ENCODE data around the gene TMEM272. TPM values are rescaled to one million over a fixed set of nuclear protein-coding genes. Genes with fewer than 3 reads are reported as not detected.
A peak's percentile ranks its signal among the peaks of the same experiment; 100 is the strongest.

The TMEM272 gene
- total RNA-seq, 1 experiment from 2014 or later, result not detected

DNA sequence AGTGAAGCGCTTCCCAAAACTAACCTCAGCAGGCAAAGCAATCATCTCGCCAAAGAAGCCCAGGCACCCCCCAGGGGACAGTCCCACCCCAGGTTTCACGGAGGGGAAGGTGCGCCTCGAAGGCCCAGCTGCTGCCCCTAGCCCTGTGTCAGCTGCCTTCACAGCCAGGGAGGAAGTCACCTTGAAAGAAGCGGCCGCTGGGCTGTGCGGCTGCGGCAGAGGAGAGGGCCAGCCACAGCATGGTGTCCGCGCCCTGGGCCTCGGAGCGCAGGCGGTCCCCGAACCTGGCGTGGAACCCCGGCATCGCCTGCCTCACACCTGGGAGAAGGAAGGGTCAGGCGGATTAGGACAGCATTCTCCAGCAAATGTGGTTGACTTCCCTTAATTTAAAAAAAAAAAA is 76.0 kb downstream of the TMEM272 start:
- H3K9me3 Mint-ChIP-seq (ENCODE audit: low read depth, unreplicated experiment), result no peaks in the 10 kb centered on the region
- TF ChIP-seq, protein P1, sequence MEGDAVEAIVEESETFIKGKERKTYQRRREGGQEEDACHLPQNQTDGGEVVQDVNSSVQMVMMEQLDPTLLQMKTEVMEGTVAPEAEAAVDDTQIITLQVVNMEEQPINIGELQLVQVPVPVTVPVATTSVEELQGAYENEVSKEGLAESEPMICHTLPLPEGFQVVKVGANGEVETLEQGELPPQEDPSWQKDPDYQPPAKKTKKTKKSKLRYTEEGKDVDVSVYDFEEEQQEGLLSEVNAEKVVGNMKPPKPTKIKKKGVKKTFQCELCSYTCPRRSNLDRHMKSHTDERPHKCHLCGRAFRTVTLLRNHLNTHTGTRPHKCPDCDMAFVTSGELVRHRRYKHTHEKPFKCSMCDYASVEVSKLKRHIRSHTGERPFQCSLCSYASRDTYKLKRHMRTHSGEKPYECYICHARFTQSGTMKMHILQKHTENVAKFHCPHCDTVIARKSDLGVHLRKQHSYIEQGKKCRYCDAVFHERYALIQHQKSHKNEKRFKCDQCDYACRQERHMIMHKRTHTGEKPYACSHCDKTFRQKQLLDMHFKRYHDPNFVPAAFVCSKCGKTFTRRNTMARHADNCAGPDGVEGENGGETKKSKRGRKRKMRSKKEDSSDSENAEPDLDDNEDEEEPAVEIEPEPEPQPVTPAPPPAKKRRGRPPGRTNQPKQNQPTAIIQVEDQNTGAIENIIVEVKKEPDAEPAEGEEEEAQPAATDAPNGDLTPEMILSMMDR (IDR thresholded peaks at IDR 0.05; ENCODE audit: unreplicated experiment), result no peak
- intact Hi-C loops (cut with micrococcal nuclease; ENCODE audit: unreplicated experiment), result no loop called here
- CTCF ChIA-PET, result no interaction called here
- no TSS peak for BruUV-seq (replicated peaks)
- no peak overlapping the region for H3K4me3 Mint-ChIP-seq (ENCODE audit: low read depth, unreplicated experiment)
- H3K27me3 Mint-ChIP-seq (ENCODE audit: unreplicated experiment), result no peaks in the 10 kb centered on the region
- H3K27ac Mint-ChIP-seq (ENCODE audit: unreplicated experiment), result no peak overlapping the region
- DNase-seq, result no peak
- peaks cover 17% of the 10 kb centered on the region for H3K4me1 Mint-ChIP-seq (ENCODE audit: low read depth, unreplicated experiment)
- H3K36me3 Mint-ChIP-seq (ENCODE audit: insufficient read depth, unreplicated experiment), result peaks cover 7% of the 10 kb centered on the region

DNA sequence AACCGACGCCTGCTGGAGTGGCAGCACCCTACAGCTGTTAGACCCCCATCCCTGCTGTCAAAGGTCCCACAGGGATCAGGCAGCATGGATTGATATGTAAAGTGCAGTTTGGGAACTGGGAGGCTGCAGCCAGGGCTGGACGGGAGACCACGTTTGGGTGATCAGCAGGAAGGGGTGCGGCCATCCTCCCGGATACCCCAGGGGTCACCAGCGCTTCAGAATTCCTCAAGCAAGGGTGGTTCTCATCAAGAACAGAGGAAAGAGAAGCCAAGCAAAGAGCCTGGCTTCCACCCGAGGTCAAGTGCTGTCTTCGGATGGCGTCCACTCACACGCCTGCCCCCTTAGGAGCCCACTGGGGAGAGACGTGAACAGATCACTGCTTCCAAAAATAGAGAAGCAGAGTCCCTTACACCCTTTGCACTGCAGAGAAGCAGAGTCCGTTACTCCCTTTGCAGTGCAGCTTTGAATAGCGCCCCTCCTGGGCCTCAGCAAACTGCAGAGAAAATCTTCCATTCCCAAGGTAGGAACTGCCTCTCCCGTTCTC is 76.5 kb downstream of the TMEM272 start:
- Mint-ChIP-seq H3K9me3 (ENCODE audit: low read depth, unreplicated experiment) (no peaks in the 10 kb centered on the region), H3K4me1 (ENCODE audit: low read depth, unreplicated experiment) (peaks cover 20% of the 10 kb centered on the region), H3K36me3 (ENCODE audit: insufficient read depth, unreplicated experiment) (peaks cover 7% of the 10 kb centered on the region), H3K27ac (ENCODE audit: unreplicated experiment) (no peak overlapping the region), H3K4me3 (ENCODE audit: low read depth, unreplicated experiment) (no peak overlapping the region), H3K27me3 (ENCODE audit: unreplicated experiment) (no peaks in the 10 kb centered on the region)
- BruUV-seq (replicated peaks), result no TSS peak
- TF ChIP-seq, protein P1 (IDR thresholded peaks at IDR 0.05; ENCODE audit: unreplicated experiment), result no peak
- intact Hi-C loops (cut with micrococcal nuclease; ENCODE audit: unreplicated experiment), result no loop called here
- CTCF ChIA-PET, result no interaction called here
- DNase-seq, result no peak

DNA sequence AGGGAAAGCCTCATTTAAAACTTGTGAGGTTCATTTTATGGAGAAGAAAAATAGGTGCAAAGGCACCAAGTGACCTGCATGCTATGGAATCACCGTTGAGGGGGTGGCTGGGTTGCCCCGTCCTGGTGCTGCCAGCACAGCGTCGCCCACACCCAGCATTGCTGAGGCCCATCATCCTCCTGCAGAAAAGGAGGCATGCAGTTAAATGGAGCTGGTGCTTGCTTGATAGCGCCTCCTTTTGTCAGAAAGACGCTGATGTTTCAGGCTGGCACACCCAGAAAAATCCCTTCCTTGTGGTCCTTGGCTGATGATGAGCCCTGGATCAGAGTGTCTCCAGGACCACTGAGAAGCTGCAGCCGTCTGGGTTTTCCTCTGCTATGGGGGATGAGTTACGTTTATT is 77.9 kb downstream of the TMEM272 start:
- CTCF ChIA-PET, result no interaction called here
- Mint-ChIP-seq H3K36me3 (ENCODE audit: insufficient read depth, unreplicated experiment) (peaks cover 7% of the 10 kb centered on the region), H3K4me1 (ENCODE audit: low read depth, unreplicated experiment) (peaks cover 20% of the 10 kb centered on the region), H3K27ac (ENCODE audit: unreplicated experiment) (no peak overlapping the region), H3K9me3 (ENCODE audit: low read depth, unreplicated experiment) (no peaks in the 10 kb centered on the region), H3K27me3 (ENCODE audit: unreplicated experiment) (no peaks in the 10 kb centered on the region), H3K4me3 (ENCODE audit: low read depth, unreplicated experiment) (no peak overlapping the region)
- BruUV-seq (replicated peaks), result no TSS peak
- intact Hi-C loops (cut with micrococcal nuclease; ENCODE audit: unreplicated experiment), result no loop called here
- DNase-seq, result no peak
- TF ChIP-seq, protein P1 (IDR thresholded peaks at IDR 0.05; ENCODE audit: unreplicated experiment), result no peak

DNA sequence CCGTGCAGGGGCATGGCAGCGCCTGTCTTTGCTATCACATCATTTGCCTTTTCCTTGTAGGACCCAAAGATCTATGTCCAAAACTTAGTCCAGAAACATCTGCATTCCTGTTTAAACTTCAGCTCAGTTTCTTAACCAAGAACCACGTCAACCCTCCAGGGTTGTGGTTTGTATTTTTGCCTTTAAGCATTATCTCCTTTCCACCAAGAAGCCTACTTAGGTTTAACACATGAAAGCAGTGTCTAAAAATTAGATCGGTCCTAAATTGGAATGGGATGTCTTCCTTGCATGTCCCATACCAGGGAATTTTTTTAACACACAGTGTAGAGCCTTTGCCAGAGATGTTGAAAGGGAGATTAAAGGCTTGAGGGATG is 79.8 kb downstream of the TMEM272 start:
- H3K36me3 Mint-ChIP-seq (ENCODE audit: insufficient read depth, unreplicated experiment), result peaks cover 6% of the 10 kb centered on the region
- no peak for DNase-seq
- H3K9me3 Mint-ChIP-seq (ENCODE audit: low read depth, unreplicated experiment), result no peaks in the 10 kb centered on the region
- no peak overlapping the region for H3K4me3 Mint-ChIP-seq (ENCODE audit: low read depth, unreplicated experiment)
- H3K4me1 Mint-ChIP-seq (ENCODE audit: low read depth, unreplicated experiment), result peaks cover 20% of the 10 kb centered on the region
- no peaks in the 10 kb centered on the region for H3K27me3 Mint-ChIP-seq (ENCODE audit: unreplicated experiment)
- H3K27ac Mint-ChIP-seq (ENCODE audit: unreplicated experiment), result peak overlapping the region; percentile 66
- intact Hi-C loops (cut with micrococcal nuclease; ENCODE audit: unreplicated experiment), result loop anchor here (2.0 kb wide), 1 partner anchor 36 kb away; no protein-coding TSS in a partner anchor
- no TSS peak for BruUV-seq (replicated peaks)
- TF ChIP-seq, protein P1 (IDR thresholded peaks at IDR 0.05; ENCODE audit: unreplicated experiment), result no peak
- CTCF ChIA-PET, result interaction anchor here (1.6 kb wide), 1 partner anchor 33 kb away, joined by 6 read pairs; no protein-coding TSS in a partner anchor
